HT1080 (cell line): ENCODE data around the gene AP5S1. TPM values are rescaled to one million over a fixed set of nuclear protein-coding genes. Genes with fewer than 3 reads are reported as not detected.
"Not testable (repeated sequence)": the region's sequence is repeated elsewhere in the genome, so short reads cannot be mapped to it uniquely, and the experiment has no call there.

Experiments used
- DNase-seq: peaks from one replicate; pipeline ENCODE4 v3.0.0-alpha.2; 2015; ENCODE audit warnings: low read depth
- total RNA-seq: library from RNA; depleted of rRNA; stranded (reverse); fragments of >200 nt; shearing (Covaris generic); gene quantifications from 2 replicates; pipeline ENCODE4 v1.2.3, GENCODE V29; 2014

Gene AP5S1
- total RNA-seq, 1 experiment from 2014 or later: 40.5 TPM

DNA sequence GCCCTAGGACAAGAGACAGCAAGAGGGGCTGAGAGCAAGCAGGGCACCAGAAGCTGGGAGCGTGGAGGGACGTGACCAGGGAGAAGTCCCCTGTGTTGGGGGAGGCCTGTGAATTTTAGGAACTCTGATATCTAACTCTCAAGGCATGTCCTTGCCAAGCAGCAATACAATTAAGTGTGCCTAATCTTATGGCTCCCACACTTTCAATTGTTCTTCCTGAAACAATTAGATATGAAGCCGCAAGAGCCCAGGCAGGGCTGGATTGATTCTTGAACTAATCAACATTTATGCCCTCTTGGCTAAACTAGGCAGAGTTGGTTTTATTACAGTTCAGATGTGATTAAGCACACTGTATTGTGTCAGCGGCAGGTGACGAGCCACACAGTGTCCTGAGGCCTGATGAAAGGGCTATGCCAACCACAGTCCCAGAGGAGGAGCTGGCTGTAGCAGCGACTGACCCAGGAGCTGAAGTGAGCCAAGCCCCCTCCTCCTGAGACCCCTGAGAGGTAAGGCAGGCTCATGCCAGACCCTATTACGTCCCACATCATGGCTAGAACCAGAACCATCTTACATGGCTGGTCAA is 22.1 kb downstream of the AP5S1 start:
- no peak for DNase-seq

DNA sequence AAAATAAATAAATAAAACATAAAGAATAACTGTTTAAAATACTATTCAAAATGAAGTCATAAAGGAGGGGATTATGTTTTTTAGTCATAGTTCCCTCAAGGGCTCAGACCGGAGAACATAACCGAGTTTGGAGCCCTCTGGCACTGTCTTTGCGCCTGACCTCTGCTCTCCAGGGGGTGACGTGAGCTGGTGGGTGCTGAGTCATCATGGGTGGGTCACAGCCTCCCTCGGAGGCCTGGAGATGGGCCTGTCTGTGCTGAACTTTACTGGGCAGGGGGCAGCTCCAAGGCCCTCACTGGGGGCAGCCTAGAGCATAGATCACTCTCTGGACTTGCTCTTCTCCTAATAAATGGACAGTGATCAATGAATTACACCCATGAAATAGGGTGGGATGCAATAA is 23.1 kb downstream of the AP5S1 start:
- DNase-seq: peak; percentile 70

- not testable (repeated sequence) for DNase-seq
Measured at GRCh38 chr20:3843990-3844619, 23.8 kb downstream of the AP5S1 start.

GRCh38 chr20:3846378-3846739 is 26.0 kb downstream of the AP5S1 start:
- no peak for DNase-seq

DNA sequence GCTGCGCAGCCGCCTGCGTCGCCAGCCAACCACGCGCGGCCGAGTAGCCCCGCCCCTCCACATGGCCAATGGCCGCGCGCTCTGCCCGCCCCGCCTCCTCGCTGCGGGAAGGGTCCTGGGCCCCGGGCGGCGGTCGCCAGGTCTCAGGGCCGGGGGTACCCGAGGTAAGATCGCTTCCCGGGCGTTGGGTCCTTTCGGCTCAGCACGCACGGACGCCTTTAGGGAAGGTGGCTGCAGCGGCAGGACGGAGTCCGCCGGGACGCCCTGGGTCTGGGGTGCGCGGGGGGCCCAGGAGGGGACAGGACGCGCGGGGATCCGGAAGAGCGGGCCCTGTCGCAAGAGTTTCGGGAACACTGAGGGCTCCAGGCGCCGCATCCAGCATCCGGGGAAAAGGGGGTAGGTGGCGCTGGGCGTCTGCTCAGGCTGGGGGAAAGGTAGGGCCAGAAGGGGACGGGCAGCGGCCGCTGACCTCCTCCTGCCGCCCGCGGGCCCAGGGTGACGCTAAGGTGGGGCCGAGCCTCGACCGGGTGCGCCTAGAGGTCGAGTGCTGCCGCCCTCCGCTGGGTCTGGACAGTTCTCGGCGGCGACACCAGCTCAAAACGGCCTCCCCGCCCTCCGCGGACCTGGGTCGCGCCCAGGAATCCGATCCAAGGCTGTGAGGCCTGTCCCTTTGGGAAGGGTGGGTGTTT is 26.5 kb downstream of the AP5S1 start, which contains the start of gene MAVS:
TSS of gene MAVS (plus strand) at position 95 of the 689 bp plus-strand sequence. CDS start 7,791 bp downstream, outside the sequence.
- DNase-seq: peak; percentile 72

DNA sequence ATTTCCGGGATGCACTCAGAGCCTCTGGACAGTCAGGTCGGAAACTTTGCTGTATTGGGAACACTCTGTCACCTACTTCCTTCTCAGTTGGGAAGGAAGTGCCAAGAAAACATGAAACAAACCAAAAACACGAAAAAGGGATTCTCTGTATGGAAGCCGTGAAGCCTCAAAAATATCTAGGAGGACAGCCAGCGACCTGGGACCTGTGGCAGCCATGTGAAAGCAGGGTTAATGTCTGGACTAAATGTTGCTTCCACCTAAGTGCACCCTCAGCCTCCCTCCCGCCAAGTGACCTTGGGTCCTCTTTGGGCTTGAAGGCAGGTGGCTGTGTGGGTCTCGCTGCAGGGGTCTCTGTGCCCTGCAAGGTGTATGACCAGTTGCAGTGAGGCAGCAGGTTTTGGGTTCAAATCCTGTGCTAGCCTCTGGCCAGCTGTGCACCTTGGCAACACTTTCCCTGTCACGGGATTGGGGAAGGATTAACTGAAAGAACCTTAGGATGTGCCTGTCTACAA is 27.1 kb downstream of the AP5S1 start:
- no peak for DNase-seq

DNA sequence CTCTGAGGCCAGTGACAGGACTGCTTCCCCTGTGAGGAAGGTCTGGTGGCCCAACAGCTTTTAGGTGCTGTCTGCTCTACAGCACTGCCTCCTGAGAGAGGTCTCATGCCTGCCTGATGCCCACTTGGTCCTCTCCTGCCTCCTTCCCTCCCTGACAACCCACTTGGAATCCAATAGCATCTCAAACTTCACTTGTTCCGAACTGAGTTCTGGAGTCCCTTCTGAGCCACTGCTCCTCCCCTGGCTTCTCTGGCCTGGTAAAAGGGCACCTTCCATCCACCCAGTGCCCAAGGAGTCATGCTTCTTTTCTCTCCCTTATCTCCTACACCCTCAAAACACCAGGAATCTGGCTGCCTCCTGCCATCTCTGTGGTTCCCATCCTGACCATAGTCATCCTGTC is 28.2 kb downstream of the AP5S1 start:
- no peak for DNase-seq

- no peak for DNase-seq
Measured at GRCh38 chr20:3854462-3854871, 34.1 kb downstream of the AP5S1 start.

GRCh38 chr20:3857405-3857804 is 37.1 kb downstream of the AP5S1 start:
- no peak for DNase-seq

- DNase-seq: no peak
Measured at GRCh38 chr20:3858689-3859088, 38.3 kb downstream of the AP5S1 start.

GRCh38 chr20:3861191-3861590 is 40.8 kb downstream of the AP5S1 start:
- no peak for DNase-seq

DNA sequence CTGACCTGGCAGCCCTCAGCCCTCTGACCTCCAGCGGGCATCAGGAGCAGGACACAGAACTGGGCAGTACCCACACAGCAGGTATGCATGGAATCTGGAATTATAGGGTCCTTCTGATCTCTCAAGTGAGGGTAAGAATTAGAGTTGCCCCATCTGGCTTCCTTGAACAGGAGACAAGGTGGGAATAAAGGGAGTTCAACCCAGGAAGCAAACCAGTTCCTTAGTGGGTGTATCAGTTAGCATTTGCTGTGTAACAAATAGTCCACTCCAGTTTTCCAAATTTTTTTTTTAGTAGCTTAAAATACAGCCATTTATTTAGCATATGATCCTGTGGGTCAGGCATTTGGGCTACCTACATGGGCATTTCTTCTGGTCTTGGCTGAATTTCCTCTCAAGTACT is 42.0 kb downstream of the AP5S1 start:
- no peak for DNase-seq

GRCh38 chr20:3863317-3863716 is 43.0 kb downstream of the AP5S1 start:
- DNase-seq: no peak

DNA sequence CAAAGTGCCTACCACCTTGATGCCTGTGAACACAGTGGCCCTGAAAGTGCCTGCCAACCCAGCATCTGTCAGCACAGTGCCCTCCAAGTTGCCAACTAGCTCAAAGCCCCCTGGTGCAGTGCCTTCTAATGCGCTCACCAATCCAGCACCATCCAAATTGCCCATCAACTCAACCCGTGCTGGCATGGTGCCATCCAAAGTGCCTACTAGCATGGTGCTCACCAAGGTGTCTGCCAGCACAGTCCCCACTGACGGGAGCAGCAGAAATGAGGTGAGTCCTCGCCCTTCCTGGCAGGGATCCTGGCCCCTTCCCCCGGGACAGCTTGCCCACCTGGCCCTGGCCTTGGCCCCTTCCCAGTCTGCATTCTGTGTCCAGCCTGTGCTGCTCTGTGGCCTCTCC is 44.2 kb downstream of the AP5S1 start:
- no peak for DNase-seq

GRCh38 chr20:3865152-3865886 is 45.0 kb downstream of the AP5S1 start:
- DNase-seq: no peak

- DNase-seq: no peak
Measured at GRCh38 chr20:3865887-3866407, 45.6 kb downstream of the AP5S1 start.

DNA sequence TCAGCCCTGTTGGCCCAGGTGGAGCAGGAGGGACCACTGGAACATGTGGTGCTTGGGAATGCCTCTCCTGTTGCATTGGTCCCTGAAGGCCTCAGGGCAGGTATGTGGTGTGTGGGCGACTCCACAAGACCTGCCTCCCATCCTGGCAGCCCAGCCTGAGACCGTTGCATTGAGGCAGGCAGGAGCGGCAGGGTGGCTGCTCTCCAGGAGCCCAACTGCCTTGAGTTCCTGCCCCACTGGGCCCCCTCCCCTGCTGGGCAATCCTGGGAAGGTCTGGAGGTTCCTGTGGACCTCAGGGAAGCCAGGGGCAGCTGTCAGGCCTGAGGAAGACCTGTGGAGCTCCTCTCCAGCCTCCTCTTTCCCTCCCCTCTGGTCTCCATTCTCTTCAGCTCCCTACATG is 46.1 kb downstream of the AP5S1 start:
- DNase-seq: no peak

GRCh38 chr20:3867802-3868201 is 47.5 kb downstream of the AP5S1 start:
- DNase-seq: no peak

DNA sequence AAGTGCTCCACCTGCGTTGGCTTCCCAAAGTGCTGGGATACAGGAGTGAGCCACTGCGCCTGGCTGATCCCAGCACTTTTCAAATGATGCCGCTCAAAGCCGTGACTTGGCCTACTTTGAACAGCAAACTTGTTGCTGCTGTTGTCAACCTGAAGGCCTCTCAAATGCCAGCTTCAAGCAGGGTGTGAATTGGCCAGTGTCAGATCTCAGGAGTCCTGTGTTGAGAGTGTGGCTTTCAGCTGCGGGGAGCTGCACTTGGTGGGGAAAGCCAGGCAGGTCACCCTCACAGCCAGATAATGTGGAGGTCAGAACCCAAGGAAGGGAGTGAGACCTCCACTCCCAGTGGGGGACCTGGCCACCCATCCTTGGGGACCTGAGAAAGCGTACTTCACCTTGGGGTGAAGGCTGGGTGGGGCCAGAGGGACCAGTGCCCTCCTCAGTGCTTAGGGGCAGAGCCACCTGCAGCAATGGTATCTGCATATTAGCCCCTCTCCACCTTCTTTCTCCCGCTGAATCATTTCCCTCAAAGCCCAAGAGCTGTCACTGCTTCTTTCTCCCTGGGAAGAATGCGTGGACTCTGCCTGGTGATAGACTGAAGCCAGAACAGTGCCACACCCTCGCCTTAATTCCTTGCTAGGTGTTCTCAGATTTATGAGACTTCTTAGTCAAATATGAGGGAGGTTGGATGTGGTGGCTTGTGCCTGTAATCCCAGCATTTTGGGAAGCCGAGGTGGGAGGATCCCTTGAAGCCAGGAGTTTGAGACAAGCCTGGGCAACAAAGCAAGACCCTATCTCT is 49.7 kb downstream of the AP5S1 start:
- DNase-seq: no peak

DNA sequence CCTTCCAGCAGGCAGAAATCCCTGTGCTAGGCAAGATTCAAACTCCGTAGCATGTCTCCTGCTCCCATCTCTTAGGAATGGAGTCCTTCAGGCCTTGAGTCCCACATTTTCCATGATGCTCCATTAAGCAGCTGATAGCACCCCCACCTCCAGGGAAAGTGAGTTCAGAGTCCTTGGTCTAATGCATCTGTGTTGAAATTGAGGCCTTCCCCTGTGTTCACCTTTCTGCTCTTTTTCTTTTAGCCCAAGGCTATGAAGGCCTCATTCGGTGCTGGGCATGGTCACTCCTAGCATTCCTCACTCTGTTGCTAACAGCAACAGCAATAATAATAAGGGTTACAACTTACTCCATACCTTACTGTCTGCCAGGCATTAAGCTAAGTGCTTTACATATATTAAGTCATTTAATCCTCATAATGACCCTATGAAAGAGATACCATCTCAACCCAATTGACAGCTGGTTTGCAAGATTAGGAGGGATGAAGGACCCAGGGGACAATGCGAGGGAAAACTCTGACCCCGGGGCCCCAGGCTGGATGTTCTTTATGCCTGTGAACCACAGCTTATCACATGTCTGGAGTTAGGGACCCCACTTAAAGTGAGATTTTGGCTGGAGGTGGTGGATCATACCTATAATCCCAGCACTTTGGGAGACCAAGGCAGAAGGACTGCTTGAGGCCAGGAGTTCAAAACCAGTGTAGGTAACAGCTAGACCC is 51.4 kb downstream of the AP5S1 start:
- no peak for DNase-seq
